Measurements from ENCODE around the gene HGS.

Gene HGS, protein sequence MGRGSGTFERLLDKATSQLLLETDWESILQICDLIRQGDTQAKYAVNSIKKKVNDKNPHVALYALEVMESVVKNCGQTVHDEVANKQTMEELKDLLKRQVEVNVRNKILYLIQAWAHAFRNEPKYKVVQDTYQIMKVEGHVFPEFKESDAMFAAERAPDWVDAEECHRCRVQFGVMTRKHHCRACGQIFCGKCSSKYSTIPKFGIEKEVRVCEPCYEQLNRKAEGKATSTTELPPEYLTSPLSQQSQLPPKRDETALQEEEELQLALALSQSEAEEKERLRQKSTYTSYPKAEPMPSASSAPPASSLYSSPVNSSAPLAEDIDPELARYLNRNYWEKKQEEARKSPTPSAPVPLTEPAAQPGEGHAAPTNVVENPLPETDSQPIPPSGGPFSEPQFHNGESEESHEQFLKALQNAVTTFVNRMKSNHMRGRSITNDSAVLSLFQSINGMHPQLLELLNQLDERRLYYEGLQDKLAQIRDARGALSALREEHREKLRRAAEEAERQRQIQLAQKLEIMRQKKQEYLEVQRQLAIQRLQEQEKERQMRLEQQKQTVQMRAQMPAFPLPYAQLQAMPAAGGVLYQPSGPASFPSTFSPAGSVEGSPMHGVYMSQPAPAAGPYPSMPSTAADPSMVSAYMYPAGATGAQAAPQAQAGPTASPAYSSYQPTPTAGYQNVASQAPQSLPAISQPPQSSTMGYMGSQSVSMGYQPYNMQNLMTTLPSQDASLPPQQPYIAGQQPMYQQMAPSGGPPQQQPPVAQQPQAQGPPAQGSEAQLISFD

DNA sequence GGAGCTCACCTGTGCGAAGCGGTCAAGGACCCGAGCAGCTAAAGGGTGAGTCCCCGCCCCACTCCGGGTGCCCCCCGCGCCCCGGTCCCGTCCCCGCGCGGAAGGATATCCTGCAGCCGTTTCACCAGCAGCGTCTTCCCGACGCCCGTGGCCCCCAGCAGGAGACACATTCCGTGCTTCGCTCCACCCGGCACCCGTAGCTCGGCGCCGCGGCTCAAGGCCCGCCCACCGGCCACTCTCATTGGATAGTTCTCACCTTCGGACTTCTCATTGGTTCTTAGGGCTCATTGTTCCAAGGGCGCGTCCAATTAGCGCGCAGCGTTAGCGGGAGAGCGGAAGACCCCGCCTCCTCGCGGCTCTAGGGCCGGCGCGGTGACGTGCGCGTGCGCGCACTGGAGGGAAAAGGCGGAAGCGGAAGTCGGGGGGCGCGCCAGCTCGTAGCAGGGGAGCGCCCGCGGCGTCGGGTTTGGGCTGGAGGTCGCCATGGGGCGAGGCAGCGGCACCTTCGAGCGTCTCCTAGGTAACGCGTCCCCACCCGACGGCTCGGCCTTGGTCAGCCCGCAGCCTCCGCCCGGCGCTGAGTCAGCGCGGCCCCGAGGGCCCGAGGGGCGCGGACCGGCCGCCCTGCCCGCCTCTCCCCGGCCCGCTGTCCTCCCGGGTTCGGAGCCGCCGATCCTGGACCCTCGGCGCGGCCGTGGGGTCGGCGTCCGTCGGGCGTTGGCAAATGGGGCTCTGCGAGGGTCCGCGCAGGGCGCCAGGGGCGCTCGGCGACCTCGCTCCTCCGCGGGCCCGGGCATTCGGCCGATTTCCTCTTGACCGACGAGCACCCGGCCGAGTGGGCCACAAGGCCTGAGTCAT lies at the start of gene HGS, which contains the start of gene ARL16:
Gene HGS (plus strand): TSS at position 428 of the 858 bp plus-strand sequence. CDS start 56 bp downstream, at position 484.
Gene ARL16 (minus strand): TSS at position 214 of the 858 bp plus-strand sequence. CDS start 44 bp downstream, at position 170.
- no peaks in the 10 kb centered on the region for H3K9me3 Mint-ChIP-seq
- H3K4me3 Mint-ChIP-seq = peak within 1 kb of the TSS; percentile 85
- peaks cover 83% of the 10 kb centered on the region for H3K36me3 Mint-ChIP-seq (ENCODE audit: low read depth)
- intact Hi-C loops (cut with micrococcal nuclease) = no loop called here
- H3K27ac Mint-ChIP-seq = peak within 1 kb of the TSS; percentile 81
- peaks cover 42% of the 10 kb centered on the region for H3K4me1 Mint-ChIP-seq (ENCODE audit: low read depth)
- H3K27me3 Mint-ChIP-seq = no peaks in the 10 kb centered on the region

DNA sequence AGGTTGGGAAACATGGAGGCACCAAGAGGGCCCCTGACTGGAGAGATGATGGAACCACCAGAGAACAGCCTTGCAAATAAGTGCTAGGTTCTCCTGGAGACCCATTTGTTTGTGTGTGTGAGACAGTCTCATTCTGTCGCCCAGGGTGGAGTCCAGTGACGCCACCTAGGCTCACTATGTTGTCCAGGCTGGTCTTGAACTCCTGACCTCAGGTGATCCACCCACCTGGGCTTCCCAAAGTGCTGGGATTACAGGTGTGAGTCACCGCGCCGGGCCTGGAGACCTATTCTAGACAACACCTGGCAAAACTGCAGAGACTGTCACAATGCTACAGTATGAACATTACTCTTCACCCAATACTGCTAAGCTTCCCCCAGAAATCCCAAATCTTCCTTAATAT lies 48.4 kb upstream of the HGS start:
- intact Hi-C loops (cut with micrococcal nuclease) = no loop called here
- peaks cover 13% of the 10 kb centered on the region for H3K4me1 Mint-ChIP-seq (ENCODE audit: low read depth)
- no peaks in the 10 kb centered on the region for H3K9me3 Mint-ChIP-seq
- H3K27ac Mint-ChIP-seq = peak overlapping the region; percentile 92
- H3K27me3 Mint-ChIP-seq = no peaks in the 10 kb centered on the region
- peak overlapping the region; percentile 83 for H3K4me3 Mint-ChIP-seq
- H3K36me3 Mint-ChIP-seq (ENCODE audit: low read depth) = peaks cover 24% of the 10 kb centered on the region

DNA sequence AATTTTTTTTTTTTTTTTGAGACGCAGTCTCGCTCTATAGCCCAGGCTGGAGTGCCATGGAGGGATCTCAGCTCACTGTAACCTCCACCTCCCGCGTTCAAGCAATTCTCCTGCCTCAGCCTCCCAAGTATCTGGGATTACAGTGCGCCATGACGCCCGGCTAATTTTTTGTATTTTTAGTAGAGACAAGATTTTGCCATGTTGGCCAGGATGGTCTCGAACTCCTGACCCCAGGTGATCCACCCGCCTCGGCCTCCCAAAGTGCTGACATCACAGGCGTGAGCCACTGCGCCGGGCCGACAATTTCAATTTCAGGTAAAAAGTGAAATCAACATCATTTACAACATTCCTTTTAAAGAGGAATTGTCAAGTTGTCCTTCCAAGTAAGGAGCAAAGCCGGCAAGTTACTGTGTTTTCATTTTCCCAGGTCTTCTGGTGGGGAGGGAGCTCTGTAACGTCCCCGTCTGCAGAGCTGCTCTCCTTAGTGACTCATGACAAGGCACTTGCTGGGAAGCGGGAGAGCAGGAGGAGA lies 47.8 kb upstream of the HGS start:
- Mint-ChIP-seq H3K9me3 (no peaks in the 10 kb centered on the region), H3K4me3 (peak overlapping the region; percentile 83), H3K27ac (peak overlapping the region; percentile 92), H3K27me3 (no peaks in the 10 kb centered on the region), H3K4me1 (ENCODE audit: low read depth) (peaks cover 13% of the 10 kb centered on the region), H3K36me3 (ENCODE audit: low read depth) (peaks cover 19% of the 10 kb centered on the region)
- intact Hi-C loops (cut with micrococcal nuclease) = no loop called here

DNA sequence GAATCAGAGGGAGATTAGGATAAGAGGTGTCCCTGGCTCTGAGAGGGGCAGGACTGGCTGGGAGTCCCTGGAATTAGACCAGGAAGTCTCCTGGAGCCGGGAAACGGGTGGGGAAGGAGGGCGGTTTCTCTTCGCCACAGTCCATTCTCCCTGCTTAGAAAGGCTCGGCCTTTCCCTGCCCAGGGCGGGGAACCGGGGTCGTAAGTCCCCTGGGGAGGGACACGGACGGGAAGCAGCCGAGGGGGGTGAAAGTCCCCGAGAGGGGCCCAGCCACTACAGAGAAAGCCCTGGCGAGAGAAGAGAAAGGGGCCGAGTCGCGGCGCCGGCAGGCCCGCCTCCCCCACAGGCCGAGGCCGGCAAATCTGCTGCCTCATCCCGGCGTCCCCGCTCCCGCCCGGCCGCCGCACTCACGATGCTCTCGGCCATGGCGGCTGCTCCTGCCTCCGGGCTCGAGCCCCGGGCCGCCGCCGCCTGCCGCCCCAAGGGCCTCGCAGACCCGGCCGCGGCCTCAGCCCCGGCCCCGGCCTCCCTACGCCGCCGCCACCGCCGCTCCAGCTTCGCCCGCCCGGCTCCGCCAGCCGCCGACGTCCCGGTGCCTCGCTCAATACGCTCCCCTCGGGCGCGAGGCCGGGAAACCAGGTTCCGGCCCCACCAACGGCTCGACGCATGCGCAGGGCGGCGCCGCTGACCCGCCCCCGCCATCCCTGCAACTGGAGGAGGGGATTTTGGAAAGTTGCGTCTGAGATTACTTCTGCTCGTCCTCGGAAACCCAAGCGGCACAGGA lies 47.1 kb upstream of the HGS start, which contains the start of the genes NPLOC4 and TSPAN10:
Gene NPLOC4 (minus strand): TSS at position 608 of the 784 bp plus-strand sequence. CDS start 182 bp downstream, at position 426.
Gene TSPAN10 (plus strand): TSS at position 692 of the 784 bp plus-strand sequence. CDS start 5,217 bp downstream, outside the sequence.
- Mint-ChIP-seq H3K27me3 (peaks cover 4% of the 10 kb centered on the region), H3K9me3 (no peaks in the 10 kb centered on the region), H3K4me3 (peak within 1 kb of the TSS; percentile 83), H3K4me1 (ENCODE audit: low read depth) (peaks cover 13% of the 10 kb centered on the region), H3K27ac (peak within 1 kb of the TSS; percentile 92), H3K36me3 (ENCODE audit: low read depth) (peaks cover 15% of the 10 kb centered on the region)
- intact Hi-C loops (cut with micrococcal nuclease) = loop anchor here (1.0 kb wide), 1 partner anchor 30 kb away; the partner anchor contains the start of genes CCDC137 and OXLD1

DNA sequence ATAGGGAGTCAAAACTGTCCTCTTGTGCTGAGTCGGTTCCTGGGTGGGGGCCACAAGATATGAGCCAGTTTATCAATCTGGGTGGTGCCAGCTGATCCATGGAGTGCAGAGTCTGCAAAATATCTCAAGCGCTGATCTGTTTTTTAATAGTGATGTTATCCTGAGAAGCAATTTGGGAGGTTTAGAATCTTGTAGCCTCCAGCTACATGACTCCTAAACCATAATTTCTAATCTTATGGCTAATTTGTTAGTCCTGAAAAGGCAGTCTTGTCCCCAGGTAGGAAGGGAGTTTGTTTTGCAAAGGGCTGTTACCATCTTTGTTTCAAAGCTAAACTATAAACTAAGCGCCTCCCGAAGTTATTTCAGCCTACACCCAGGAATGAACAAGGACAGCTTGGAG lies 45.1 kb upstream of the HGS start:
- intact Hi-C loops (cut with micrococcal nuclease) = no loop called here
- Mint-ChIP-seq H3K27ac (no peak overlapping the region), H3K36me3 (ENCODE audit: low read depth) (peaks cover 9% of the 10 kb centered on the region), H3K27me3 (peaks cover 4% of the 10 kb centered on the region), H3K4me1 (ENCODE audit: low read depth) (peaks cover 13% of the 10 kb centered on the region), H3K9me3 (no peaks in the 10 kb centered on the region), H3K4me3 (no peak overlapping the region)

DNA sequence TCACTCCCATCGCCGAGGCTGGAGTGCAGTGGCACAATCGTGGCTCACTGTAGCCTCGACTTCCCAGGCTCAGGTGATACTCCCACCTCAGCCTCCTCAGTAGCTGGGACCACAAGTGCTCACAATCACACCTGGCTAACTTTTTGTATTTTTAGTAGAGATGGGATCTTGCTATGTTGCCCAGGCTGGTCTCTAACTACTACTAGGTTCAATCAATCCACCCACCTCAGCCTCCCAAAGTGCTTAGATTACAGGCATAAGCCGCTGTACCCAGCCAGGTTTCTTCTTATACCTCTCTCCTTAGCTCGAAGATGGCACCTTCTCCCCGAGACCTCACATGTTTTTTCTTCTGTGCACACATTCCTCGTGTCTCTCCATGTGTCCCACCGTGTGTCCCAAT lies 43.8 kb upstream of the HGS start:
- peaks cover 9% of the 10 kb centered on the region for H3K36me3 Mint-ChIP-seq (ENCODE audit: low read depth)
- peaks cover 10% of the 10 kb centered on the region for H3K27me3 Mint-ChIP-seq
- H3K4me1 Mint-ChIP-seq (ENCODE audit: low read depth) = peaks cover 19% of the 10 kb centered on the region
- intact Hi-C loops (cut with micrococcal nuclease) = no loop called here
- H3K4me3 Mint-ChIP-seq = no peak overlapping the region
- no peaks in the 10 kb centered on the region for H3K9me3 Mint-ChIP-seq
- H3K27ac Mint-ChIP-seq = no peak overlapping the region

DNA sequence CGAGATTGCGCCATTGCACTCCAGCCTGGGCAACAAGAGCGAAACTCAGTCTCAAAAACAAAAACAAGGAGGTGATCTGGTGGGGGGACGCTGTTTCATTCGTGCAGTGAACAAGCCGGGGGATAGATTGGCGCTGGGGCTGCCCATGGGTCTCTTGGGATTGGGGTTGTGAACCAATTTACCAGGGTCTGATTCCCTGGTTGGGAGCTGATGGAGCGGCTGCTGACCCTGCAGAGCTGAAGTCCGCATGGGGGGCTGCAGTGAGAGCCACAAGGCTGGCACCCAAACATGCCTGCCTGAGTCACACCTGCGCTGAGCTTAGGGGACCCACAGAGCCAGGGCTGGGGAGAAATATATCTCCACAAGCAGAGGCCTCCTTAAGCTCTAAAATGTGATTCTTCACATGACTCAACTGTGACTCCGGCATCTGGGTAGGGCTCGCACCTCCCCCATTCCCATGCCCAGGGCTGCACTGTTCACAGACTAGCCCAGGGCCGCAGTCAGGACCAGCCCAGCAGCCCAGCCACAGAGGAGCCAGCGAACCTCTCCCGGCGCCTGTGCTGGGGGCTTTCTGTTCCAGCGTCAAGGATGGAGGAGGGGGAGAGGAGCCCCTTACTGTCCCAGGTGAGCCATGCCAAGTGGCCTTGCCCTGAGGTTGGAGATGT lies 41.9 kb upstream of the HGS start:
- H3K4me3 Mint-ChIP-seq = no peak overlapping the region
- H3K9me3 Mint-ChIP-seq = no peaks in the 10 kb centered on the region
- peaks cover 7% of the 10 kb centered on the region for H3K4me1 Mint-ChIP-seq (ENCODE audit: low read depth)
- H3K27me3 Mint-ChIP-seq = peaks cover 26% of the 10 kb centered on the region
- H3K36me3 Mint-ChIP-seq (ENCODE audit: low read depth) = no peaks in the 10 kb centered on the region
- intact Hi-C loops (cut with micrococcal nuclease) = no loop called here
- H3K27ac Mint-ChIP-seq = no peak overlapping the region

DNA sequence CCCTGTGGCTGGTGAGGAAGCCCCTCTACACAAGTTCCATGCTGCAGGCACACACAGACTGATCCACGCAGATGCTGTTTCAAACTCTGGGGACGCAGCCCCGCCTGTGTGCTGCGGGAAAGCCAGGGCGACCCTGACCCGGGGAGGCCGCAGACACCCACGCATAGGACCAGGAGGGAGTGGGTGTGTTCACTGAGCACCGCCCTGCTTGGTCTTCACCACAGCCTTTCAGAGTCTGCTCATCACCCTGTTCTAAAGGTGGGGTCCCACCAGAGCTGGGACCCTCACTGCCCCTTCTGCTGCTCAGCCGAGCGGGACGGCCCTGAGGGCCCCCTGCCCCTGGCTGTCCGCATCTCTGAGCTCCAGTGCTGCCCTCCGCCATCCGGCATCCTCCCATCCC lies 39.3 kb upstream of the HGS start:
- H3K4me1 Mint-ChIP-seq (ENCODE audit: low read depth) = peaks cover 7% of the 10 kb centered on the region
- H3K9me3 Mint-ChIP-seq = no peaks in the 10 kb centered on the region
- no peak overlapping the region for H3K4me3 Mint-ChIP-seq
- H3K27ac Mint-ChIP-seq = peak overlapping the region; percentile 16
- H3K36me3 Mint-ChIP-seq (ENCODE audit: low read depth) = no peaks in the 10 kb centered on the region
- H3K27me3 Mint-ChIP-seq = peaks cover 50% of the 10 kb centered on the region
- intact Hi-C loops (cut with micrococcal nuclease) = no loop called here

DNA sequence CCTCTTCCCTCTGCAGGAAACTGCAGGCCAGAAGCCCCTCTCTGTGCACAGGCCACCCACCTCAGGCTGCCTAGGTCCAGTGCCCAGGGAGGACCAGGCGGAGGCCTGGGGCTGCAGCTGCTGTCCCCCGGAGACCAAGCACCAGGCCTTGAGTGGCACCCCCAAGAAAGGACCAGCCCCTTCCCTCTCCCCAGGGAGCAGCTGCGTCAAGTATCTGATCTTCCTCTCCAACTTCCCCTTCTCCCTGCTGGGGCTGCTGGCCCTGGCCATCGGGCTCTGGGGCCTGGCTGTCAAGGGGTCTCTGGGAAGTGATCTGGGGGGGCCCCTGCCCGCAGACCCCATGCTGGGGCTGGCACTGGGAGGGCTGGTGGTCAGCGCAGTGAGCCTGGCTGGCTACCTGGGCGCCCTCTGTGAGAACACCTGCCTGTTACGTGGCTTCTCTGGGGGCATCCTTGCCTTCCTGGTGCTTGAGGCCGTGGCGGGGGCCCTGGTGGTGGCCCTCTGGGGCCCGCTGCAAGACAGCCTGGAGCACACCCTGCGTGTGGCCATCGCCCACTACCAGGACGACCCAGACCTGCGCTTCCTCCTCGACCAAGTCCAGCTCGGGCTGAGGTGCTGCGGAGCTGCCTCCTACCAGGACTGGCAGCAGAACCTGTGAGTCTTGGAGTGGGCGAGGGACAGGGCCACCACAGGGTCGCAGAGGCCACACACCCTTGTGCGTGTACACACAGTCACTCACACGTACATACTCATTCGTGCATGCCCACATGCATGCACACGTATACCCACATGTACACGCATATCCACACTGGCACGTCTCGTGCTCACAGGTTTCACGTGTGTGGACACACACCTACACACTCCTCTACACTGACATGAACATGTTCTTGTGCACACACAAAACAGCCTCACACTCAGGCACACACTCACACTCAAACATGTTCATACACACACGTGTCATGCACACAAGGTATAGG lies 38.5 kb upstream of the HGS start:
- peaks cover 7% of the 10 kb centered on the region for H3K4me1 Mint-ChIP-seq (ENCODE audit: low read depth)
- H3K36me3 Mint-ChIP-seq (ENCODE audit: low read depth) = no peaks in the 10 kb centered on the region
- no peak overlapping the region for H3K4me3 Mint-ChIP-seq
- H3K27me3 Mint-ChIP-seq = peaks cover 54% of the 10 kb centered on the region
- H3K9me3 Mint-ChIP-seq = no peaks in the 10 kb centered on the region
- intact Hi-C loops (cut with micrococcal nuclease) = no loop called here
- H3K27ac Mint-ChIP-seq = peak overlapping the region; percentile 16

DNA sequence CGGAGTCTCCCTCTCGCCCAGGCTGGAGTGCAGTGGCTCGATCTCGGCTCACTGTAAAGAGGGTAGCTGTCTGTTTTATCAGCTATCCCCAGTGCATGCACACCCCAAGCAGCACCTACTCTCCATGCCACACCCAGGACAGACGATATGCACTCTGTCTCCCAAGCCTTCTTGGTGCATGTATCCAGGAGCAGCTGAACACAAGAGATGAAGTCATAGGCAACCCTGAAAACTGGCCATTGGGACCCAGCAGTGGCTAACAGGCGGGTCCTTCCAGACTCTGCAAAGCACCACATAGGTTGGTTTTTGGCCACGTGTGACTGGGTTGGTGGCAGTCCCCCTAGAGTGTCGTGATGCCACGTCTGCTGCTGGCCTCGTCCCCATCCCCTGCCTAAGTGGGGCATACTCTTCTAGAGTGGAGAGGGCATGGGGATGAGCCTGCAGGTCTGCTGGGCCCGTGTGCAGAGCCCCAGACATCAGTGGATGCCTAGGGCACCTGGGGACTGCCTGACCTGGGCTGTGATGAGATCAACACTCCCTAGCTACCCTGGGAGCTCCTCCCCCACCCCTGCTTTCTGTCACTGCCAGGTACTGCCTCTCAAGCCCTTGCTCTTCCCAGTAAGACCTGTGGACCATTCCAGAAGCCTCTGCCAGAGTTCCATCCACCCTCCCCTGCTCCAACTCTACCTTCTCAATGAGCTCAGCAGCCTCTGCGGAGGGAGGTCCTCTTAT lies 36.8 kb upstream of the HGS start:
- Mint-ChIP-seq H3K9me3 (no peaks in the 10 kb centered on the region), H3K27ac (no peak overlapping the region), H3K36me3 (ENCODE audit: low read depth) (no peaks in the 10 kb centered on the region), H3K4me3 (no peak overlapping the region), H3K27me3 (peaks cover 50% of the 10 kb centered on the region), H3K4me1 (ENCODE audit: low read depth) (peaks cover 7% of the 10 kb centered on the region)
- intact Hi-C loops (cut with micrococcal nuclease) = no loop called here

DNA sequence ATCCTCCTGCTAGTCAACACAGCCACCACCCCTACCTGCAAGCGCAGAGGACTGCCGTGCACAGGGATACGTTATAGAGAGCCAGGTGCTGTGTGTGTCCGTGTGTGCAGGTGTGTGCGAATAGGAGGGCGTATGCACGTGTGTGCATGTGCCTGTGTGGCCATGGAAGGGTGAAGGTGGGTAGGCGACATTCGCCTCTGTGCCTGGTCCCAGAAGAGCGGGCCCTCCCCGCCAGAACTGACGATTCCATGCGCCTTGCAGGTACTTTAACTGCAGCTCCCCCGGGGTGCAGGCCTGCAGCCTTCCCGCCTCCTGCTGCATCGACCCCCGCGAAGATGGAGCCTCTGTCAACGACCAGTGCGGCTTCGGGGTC lies 36.2 kb upstream of the HGS start:
- no peak overlapping the region for H3K27ac Mint-ChIP-seq

More for the DNA sequence above, 36.2 kb upstream of the HGS start:
- H3K27me3 Mint-ChIP-seq = peaks cover 50% of the 10 kb centered on the region
- no peak overlapping the region for H3K4me3 Mint-ChIP-seq
- peaks cover 7% of the 10 kb centered on the region for H3K4me1 Mint-ChIP-seq (ENCODE audit: low read depth)
- no peaks in the 10 kb centered on the region for H3K9me3 Mint-ChIP-seq
- H3K36me3 Mint-ChIP-seq (ENCODE audit: low read depth) = no peaks in the 10 kb centered on the region
- intact Hi-C loops (cut with micrococcal nuclease) = no loop called here

Measured in dendritic cell treated with granulocyte-macrophage colony-stimulating factor and Interleukin-4, amounts not matched to agents 40 ng/mL and 50 ng/mL, for 4 days (primary cell).